NCI-H2171 (cell line): ENCODE measurements around the gene FCRL5.
"Not testable (repeated sequence)": the region's sequence is repeated elsewhere in the genome, so short reads cannot be mapped to it uniquely, and the experiment has no call there.

ENCODE experiments used
- DNase-seq: peaks from one replicate; lab custom pipeline; 2025; lab: John Stamatoyannopoulos, UW

Gene FCRL5

DNA sequence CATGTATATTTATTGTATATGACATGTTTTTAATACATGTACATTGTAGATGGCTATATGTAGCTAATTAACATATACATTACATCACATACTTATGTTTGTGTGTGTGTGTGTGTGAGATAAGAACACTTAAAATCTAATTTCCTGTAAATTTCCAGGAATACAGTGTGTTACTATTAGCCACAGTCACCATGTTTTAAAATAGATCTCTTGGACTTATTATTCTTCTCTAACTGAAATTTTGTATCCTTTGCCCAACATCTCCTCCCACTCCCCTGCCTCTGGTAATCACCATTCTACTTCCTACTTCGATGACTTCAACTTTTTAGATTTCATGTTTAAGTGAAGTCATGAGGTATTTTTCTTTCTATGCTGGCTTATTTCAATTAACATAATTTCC, 64.8 kb downstream of the FCRL5 start:
- no peak for DNase-seq

DNA sequence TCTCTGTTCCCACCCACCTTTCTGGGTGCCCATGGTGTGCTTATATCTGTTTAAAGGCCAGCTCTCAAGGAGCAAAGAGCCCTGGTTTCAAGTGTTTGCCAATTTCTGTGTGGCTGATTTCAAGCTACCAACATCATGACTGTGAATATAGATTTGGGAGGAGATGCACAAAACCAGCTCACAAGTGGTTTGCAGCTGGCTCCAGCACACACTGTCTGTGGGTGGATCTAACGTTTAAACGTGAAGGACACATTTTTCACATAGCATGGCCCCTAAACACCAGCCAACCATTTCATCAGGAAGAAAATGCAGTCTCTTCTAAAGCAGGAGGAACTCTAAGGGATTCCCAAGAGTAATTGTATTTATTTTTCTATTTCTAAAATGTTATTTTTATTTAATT, 65.2 kb downstream of the FCRL5 start:
- no peak for DNase-seq

DNA sequence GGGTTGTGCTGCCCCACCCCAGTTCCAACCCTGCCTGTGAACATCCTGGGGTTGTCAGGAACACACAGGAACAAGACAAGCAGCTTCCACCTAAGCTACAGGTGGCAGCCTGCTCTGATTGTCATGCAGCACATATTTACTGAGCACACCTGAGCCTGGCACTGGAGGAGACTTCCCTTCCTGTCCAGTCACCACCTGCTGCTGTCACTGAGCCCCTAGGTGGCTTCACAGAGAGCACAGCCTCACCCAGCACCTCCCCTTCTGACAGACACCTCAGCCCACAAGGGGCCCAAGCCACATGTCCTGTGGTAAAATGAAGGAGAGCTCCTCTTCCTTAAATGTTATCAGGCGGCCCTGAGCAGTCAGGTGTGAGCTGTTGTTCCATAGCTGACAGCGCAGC, 65.9 kb downstream of the FCRL5 start:
- DNase-seq, result not testable (repeated sequence)

DNA sequence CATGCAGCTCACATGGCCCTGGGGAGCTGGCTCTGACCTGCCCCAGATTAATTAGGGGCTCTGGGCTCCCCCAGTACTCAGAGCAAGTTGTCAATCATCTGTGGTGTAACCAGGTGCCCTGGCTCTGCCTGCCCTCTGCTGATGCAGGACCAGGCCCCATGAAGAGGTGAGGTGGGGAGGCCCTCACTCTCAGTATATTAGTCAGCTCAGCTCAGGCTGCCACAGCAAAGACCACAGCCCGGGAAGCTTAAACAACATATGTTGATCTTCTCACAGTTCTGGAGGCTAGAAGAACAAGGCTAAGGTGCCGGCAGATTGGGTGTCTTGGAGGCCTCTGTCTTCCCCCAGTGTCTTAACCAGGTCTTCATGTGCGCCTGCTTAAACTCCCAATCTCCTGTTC, 66.5 kb downstream of the FCRL5 start:
- no peak for DNase-seq

DNA sequence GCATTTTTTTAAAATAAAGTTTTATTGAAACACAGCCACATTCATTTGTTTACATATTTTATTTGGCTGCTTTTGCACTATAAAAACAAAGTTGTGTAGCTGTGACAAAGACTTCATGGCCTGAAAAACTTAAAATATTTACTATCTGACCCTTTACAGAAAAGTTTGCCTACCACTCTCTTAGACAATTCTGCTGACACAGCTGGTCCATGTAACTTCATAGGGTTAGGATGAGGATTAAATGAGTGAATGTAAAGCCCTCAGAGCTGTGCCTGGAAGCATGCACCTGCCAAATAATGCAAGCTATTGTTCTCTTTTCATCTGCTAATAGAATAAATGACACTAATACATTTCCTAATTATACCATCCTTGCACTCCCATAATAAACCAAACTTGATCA, 67.7 kb downstream of the FCRL5 start:
- DNase-seq, result no peak

DNA sequence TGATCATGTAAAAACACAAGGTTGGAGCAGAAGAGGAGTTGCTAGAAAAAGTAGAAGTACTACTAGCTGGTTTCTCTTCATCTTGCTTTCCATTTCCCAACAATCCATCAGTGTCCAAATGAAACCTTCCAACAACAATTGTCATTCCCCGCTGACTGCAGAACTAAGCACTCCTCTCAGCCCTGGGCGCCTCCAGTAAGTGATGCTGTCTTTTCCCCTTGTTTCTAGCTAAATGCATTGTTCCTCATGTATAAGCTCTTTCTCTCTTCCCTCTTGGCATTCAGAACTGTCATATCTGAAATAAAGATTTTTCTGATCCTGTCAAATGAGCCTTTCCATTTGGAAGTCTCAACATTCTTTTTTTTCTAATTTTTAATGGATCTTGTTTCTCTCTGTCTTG, 68.7 kb downstream of the FCRL5 start:
- no peak for DNase-seq

DNA sequence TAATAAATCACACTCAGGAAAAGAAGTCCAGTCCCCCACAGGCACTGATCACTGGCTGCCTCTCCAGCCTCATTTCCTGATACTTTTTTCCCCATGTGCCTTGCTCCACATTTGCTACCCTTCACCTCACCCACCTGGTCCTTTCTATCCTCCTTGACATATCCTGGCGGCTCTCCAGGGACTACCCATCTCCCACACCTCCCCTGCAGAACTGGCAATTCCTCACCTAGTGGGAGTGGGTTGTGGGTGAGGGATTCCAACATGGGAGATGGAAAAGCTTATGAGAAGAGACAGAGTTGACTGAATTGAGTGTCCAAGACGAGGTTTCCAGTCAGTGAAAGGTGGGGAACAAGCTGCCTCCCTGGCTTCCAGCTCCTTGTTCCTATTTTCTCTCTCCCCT, 69.6 kb downstream of the FCRL5 start:
- no peak for DNase-seq

DNA sequence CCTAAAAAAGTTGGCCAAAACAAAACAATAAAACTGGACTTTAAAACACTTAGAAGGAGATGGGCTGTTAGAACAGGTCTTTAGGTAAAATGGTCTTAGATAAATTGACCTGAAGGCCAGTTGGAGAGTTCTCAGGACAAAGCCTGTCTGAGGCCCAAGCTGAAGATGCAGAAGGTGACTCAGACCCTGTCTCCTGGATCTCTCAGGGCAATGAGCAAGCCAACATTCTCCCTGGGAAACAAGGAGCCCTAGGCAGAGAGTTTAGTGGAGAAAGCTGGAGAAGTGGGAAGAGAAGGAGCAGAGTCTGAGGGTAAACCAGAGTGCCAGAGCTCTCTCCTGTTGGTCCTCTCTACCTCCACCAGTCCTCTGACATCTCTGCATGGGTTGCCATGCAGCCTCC, 70.1 kb downstream of the FCRL5 start:
- DNase-seq, result no peak

DNA sequence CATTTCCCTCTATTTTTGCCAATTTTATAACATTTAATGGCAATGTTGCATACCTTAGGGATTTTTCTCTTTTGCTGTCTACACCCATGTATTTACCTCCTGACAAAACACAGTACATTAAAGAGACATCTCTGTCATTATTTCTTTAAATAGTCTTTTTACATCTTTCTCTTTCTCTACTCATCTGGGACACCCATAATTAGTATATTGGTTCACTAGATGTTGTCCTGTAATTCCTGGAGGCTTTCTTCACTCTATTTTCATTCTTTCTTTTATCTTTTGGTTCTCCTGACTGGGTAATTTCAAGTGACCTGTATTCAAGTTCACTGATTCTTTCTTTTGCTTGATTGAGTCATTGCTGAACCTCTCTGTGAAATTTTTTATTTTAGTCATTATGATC, 74.3 kb downstream of the FCRL5 start:
- no peak for DNase-seq

DNA sequence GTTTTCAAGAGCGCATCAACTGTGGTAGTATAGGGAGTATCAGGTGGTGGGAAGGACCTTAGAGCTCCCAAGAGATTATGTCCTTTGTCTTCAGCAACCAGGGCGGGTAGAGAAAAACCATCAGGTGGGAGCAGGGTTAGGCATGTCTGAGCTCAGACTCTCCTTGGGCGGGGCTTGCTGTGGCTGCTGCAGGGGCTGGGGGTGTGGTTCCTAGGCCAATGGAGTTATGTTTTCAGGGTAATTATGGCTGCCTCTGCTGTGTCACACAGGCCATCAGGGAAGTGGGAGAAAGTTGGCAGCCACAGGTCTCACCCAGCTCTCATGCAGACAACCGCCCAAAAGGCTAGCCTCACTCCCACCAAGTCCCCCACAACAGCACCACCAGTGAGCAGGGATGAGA, 74.9 kb downstream of the FCRL5 start:
- DNase-seq, result no peak

DNA sequence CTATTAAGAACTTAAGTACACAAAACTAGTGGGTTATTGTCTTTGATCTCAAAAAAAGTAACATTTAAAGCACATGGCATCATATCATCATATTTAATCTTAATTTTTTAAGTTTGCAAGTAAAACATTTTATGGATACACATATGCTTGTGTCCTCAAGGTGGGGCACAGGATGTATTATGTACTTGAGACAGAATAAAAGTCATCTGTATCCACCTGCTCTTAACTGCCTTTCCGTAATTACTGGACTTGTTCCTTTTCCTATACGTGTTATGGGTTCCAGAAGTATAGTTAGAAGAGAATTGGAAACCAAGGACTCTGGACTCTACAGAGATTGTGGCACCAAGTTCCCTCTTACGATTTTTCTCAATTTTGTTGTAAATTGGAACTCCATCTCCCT, 79.4 kb downstream of the FCRL5 start:
- no peak for DNase-seq

DNA sequence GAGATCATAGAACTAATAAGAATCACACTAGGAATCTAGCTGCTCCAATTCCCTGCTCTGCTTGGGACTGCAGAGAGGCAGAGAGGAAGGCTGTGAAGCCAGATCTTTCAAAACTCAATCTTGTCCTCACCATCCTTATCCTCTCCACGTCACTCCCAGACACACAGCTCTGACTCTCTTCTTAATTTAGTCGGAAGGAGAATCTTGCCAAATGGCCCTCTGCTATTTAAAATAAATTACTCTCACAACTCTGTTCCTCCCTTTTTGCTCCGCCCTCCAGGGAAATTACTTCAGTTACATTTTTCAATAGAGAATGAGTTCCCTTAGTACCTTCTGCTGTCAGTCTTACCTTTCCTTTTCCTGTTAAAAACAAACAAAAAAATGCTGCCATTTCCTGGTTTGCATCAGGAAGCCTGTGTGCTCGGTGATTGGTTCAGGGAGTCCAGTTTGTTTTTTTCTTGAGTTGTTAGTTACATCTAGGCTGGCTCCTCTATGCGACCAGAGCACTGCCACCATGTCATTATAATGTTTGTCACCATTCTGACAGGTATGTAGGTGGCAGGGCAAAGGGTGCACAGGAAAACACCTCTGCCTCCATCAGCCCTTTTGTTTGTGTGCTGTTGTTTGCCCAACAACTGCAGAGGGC, 80.1 kb downstream of the FCRL5 start:
- DNase-seq, result no peak

DNA sequence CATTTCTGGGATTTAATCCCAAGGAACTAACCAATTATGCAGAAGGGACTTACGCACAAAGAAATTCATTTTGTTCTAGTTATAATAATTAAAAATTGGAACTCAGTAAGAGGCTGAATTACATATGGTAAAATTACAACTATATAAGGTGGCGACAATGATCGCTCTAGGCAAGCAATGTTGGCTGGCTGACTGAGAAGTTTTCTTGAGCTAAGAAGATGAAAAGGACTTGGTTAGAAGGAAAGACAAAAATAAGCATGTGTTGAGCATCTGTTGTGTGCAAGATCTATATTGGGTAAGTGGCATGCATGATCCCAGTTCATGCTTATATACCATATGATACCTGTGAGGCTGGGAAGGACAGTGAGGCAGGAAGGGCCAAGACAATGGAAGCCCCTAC, 80.8 kb downstream of the FCRL5 start:
- DNase-seq, result no peak

DNA sequence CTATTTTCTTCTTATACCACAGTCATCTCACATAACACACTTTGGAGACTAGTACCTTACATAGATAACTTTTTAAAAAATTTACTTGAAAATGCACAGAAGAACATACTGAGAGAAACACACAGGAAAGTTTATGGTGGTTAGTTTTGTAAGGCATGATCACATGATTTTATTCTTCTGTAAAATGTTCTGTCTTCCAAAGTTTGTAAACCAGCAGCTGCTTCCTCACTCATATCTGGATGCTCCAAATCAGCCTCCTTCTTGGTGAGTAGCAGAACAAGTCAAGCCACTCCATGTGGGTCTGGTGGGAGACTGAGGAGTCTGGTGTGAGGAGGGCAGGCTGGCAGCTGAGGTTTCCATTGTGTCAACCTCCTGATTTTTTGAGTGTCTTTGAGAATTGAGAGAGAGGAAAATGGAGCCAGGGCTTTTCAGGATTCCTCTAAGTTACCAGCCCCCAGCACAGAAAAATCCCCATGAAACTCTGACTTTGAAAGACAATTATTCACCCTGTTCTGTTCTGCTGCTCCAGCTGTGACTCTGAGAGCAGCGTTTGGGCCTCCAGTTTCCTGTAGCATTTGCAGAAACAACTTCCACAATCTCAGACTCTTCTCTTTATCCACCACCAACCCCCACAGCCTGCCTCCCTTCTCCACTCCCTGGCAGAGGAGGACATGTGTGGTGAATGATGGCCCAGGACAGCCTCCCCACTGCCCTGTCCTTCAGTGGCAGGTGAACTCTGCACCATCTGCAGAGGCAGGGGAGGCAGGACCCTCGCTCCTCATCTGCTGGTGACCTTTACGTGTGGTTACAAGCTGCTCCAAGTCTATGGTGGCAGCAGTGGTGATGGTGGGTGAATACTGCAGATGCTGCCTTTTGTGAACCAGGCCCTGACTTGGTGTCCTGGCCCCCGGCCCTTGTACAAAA, 82.3 kb downstream of the FCRL5 start:
- no peak for DNase-seq

DNA sequence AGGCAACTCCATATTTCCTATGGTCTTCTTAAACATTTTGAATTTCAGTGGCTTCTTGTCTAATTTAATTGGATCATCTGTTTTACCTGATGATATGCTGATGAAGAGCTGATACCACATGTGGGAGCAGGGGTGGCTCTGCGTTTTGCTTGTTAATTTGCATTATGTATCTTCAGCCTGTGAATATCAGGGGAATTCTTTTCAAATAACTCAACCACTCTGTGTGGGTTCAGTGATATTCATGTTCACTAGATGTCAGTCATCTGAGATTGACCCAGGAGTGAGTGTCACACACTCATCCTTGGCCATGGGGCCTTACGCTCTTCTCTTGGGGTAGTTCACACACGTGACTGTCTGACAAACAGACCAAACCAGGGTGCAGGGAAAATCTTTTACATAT, 83.0 kb downstream of the FCRL5 start:
- no peak for DNase-seq

DNA sequence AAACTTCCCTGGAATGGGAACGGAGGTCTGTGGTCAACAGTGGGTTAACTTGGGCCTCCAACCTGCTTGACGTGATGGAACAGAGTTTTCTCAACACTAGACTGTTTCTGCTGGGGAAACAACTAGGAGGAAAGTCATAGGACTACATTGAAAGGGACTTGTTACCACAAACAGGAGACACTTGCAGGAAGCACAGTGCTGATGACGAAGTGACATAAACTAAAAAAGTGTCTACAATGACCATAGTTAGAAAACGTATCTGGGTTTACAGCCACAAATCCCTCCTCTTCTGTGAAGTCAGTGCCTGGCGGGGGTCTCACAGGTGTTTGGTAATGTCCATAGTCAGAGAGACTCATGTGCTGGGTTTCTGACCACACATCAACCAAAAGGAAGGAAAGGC, 86.3 kb downstream of the FCRL5 start:
- no peak for DNase-seq
